RPMI7951 (cell line): Measurements from ENCODE around the gene LFNG. TPM values are rescaled to one million over a fixed set of nuclear protein-coding genes. Genes with fewer than 3 reads are reported as not detected.

Experiments
- DNase-seq: peaks from one replicate; pipeline ENCODE4 v3.0.0-alpha.2; 2012; ENCODE audit warnings: low read depth
- total RNA-seq: library from RNA; depleted of rRNA; stranded (reverse); fragments of >200 nt; shearing (Covaris generic); gene quantifications from 2 replicates; pipeline ENCODE4 v1.2.3, GENCODE V29; 2014; rRNA removed

LFNG gene
- total RNA-seq, 1 experiment from 2014 or later: 19.1 TPM

- DNase-seq: no peak
These were observed 50.4 kb downstream of the LFNG start for GRCh38 chr7:2570021-2570420.

GRCh38 chr7:2571409-2571808, 51.8 kb downstream of the LFNG start:
- DNase-seq: no peak

GRCh38 chr7:2572101-2572842, 52.7 kb downstream of the LFNG start:
- DNase-seq: peak; percentile 75

GRCh38 chr7:2573761-2574160, 54.2 kb downstream of the LFNG start:
- no peak for DNase-seq

GRCh38 chr7:2575046-2575732, 55.6 kb downstream of the LFNG start:
- DNase-seq: no peak

- DNase-seq: no peak
These were observed 56.3 kb downstream of the LFNG start for GRCh38 chr7:2575733-2576340.

GRCh38 chr7:2576742-2577491, 57.3 kb downstream of the LFNG start:
- no peak for DNase-seq

Other genes starting within 250 kb of the LFNG start
- gene SNX8, start 205.3 kb upstream of the LFNG start, total RNA-seq: 8.9 and 24.2 TPM in 2 replicates
- gene EIF3B, start 164.9 kb upstream of the LFNG start, total RNA-seq: 182 and 205 TPM in 2 replicates
- gene CHST12, start 116.2 kb upstream of the LFNG start, total RNA-seq: 5.9 and 8.0 TPM in 2 replicates
- gene GRIFIN, start 43.4 kb upstream of the LFNG start, total RNA-seq: not detected in 2 replicates
- gene BRAT1, start 35.8 kb downstream of the LFNG start, total RNA-seq: 22.6 and 28.8 TPM in 2 replicates
- gene IQCE, start 39.2 kb downstream of the LFNG start, total RNA-seq: 10.1 and 14.8 TPM in 2 replicates
- gene TTYH3, start 112.2 kb downstream of the LFNG start, total RNA-seq: 20.5 and 34.9 TPM in 2 replicates
- gene AMZ1, start 168.4 kb downstream of the LFNG start, total RNA-seq: 4.9 and 8.5 TPM in 2 replicates